ENCODE data around the gene ENAH.

The ENAH gene

DNA sequence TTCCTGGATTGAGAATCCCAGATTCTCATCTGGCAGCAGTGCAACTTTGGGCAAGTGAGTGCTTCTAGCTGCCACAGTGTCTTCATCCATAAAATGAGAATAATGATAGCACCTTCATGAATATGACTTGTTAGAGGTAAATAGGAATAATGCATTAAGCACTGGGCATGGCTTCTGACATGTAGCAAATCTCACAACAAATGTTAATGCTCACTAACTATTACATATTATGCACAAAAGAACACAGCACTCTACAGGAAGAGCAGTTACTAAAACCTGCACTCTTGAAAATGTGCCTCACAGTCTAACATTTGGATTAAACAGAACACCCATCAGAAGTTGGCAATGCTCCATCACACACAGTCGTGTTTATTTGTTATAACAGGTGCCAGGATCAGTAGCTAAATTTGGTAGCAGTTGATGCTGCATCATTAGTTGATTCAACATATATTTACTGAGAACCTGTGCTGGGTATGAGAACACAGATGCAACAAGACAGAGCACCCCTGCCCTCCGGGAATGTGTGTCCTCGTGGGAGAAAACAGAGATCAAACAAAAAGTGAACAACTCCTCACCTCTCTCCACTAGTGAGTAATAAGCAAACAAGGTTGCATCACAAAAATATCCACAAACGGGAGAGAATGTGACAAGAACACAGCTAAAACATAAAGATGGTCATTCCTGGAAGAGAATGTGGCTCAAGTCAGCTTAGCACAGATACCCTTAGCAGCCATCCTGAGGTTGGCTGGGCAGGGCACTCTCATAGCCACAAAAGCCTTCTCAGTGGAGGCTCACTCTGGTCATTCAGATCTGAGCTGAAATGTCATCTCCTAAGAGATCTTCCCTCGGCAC lies 198.9 kb downstream of the ENAH start:
- no peak for DNase-seq (ENCODE audit: low spot score)

- DNase-seq (ENCODE audit: low spot score) = no peak
Observed at GRCh38 chr1:225451840-225452515, 200.9 kb downstream of the ENAH start.

DNA sequence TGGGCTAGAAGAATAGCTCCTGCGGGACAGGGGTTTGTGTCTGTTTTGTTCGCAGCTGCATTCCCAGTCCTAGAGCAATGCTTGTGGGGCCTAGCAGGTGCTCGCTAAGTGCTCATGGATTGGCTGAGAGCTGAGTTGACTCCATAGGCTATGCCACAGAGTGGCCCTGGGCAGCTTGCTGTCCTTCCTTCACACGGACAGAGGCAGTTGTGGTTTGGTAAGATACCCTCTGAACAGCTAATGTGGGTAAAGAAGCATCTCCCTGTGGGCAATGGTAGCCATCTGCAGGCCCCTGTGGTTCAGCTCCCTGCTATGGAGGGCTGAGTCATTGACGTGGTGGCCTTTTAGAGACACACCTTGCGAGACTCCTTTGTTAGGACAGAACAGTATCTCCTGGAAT lies 201.6 kb downstream of the ENAH start:
- DNase-seq (ENCODE audit: low spot score) = no peak

DNA sequence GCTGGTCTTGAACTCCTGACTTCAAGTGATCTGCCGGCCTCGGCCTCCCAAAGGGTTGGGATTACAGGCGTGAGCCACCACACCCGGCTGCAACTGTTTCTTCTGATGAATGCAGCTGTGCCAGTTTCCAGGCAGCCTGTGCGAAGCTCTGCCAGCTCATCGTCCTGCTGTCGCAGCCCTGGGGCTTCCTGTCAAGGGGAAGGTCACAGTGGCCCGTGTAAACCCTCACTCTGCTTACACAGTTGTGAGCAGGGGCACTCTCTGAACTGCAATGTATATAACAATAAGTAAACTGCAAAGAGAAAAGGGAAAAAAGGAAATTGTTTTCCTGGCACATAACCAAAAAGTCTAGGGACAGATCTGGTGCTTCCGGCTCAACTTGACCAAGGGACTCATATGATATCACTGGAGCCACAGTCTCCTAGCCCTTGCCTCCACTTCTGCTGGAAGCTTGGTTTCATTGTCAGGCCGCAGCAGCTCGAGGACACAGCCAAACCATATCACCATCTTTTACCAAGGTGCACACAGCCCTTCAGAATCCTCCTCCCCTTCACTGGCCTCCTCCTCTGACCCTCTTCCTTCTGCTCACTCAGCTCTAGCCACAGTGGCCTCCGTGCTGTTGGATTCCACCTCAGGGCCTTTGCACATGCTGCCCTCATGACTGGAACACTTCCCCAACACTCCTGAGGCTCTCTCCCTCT lies 202.3 kb downstream of the ENAH start:
- no peak for DNase-seq (ENCODE audit: low spot score)

DNA sequence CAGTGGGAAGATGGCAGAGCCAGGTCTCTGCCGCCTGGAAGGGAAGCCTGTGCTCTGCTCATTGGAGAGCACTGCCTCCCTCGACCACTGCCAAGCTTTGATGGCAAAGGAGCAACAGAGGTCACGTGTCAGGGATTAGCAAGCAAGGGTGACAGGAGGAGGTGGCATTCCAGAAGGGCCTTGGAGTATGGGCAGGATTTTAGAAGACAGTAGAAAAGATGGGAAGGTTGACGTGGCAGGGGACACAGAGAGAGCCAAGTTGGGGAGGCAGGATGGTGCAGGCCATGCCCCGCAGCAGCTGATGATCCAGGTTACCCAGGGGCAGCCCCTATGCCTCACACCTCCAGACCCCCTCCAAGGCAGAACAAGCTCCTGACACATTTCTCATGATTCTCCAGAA lies 203.1 kb downstream of the ENAH start:
- no peak for DNase-seq (ENCODE audit: low spot score)

DNA sequence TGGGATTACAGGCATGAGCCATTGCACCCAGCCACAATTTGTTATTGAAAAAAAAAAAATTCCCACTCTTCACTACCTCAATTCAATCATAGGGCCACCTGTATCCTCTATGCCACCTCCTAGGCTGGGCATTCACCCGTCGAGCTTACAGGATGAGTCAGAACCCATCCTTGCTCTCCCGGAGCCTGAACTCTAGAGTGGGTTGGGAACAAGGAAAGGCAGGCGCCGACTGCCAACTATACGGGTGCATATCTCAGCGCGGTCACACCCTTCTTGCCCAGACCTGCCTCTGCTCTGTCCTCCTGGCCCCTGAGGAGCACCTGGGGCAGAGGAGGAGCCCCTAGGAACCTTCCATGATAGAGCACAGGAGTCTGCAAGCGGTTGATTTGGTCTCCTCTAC lies 203.7 kb downstream of the ENAH start:
- DNase-seq (ENCODE audit: low spot score) = no peak

- no peak for DNase-seq (ENCODE audit: low spot score)
Observed at GRCh38 chr1:225448146-225448805, 204.6 kb downstream of the ENAH start.

GRCh38 chr1:225447650-225448089 lies 205.3 kb downstream of the ENAH start:
- peak; percentile 64 for DNase-seq (ENCODE audit: low spot score)

- DNase-seq (ENCODE audit: low spot score) = no peak
Observed at GRCh38 chr1:225446981-225447615, 205.8 kb downstream of the ENAH start.

DNA sequence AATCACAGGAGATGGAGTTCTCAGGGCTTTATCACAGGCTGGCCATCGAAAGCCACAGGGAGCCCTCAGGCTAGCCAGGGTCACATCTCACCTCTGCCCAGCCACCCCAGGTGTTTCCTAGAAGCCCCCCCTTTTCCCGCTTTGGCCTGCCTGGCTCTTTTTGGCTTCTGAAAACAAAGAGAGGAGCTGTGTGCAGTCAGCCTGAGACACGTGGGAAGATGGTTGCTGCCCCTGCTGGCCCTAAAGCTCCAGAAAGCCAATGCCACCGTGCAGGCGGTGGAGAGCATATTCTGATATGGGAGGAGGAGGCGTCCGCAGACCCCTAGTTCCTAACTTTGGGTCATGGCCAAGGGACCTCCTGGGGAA lies 206.3 kb downstream of the ENAH start:
- no peak for DNase-seq (ENCODE audit: low spot score)

GRCh38 chr1:225445639-225446594 lies 207.0 kb downstream of the ENAH start:
- DNase-seq (ENCODE audit: low spot score) = no peak

DNA sequence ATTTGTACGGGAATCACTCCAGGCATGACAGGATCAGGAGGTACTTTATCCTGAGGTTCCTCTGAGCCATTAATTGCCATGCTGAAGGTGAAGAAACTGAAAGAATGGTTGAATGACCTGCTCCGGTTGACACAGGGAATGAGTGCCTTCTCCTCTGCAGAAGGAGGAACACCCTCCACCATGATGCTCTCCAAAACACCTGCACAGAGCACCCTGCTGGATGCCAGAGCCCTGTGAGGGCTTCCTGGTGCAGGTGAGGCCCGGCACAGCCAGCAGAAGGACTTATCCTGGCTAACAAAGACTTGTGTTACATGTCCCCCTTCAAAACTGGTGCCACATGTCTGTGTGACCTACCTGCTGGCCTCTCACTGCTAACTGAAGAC lies 210.8 kb downstream of the ENAH start:
- DNase-seq (ENCODE audit: low spot score) = no peak

- DNase-seq (ENCODE audit: low spot score) = no peak
Observed at GRCh38 chr1:225441314-225442122, 211.4 kb downstream of the ENAH start.

DNA sequence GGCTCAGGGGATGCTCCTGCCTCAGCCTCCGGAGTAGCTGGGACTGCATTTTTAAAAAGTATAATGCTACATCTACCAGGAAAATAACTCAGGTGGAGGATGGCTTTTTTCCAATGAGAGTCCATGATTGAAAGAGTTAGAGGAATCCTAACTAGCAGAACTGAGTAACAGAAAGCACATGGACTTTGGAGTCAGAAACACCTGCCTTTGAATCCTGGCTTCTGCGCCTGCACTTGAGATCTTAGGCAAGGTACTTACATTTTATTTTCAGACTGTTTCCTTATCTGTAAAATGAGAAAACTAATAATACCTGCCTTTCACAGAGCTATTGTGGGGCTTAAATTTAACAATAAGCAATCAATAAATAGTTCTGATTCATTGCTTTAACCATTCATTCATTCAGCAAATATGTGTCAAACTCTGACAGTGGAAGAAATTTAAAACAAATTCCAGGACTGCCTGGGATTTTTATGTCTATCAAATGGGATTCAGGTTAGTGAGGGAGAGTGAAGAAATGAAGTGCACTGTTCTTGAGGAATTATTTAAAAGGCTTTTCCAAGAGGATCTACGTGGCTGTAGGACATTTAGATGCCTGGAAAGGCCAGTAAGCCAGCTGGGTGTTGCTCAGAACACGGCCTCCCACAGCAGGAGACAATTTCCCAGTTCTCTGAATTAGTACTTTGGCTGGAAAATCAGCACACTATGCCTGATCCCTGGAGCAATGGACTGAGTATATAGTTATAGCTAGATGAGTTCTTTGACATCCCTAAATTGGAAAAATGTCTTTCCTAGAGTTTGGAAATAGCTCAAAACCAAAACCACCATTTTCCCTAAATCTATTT lies 212.3 kb downstream of the ENAH start:
- DNase-seq (ENCODE audit: low spot score) = no peak

- peak; percentile 39 for DNase-seq (ENCODE audit: low spot score)
Observed at GRCh38 chr1:225437710-225438437, 215.0 kb downstream of the ENAH start.
